Naive thymus-derived CD4-positive, alpha-beta T cell (primary cell): Measurements from ENCODE around the gene PRSS21. TPM values are rescaled to one million over a fixed set of nuclear protein-coding genes. Genes with fewer than 3 reads are reported as not detected.

Experiments
- ATAC-seq: fragments of 150-1000 bp; cut with Tn5 transposase; 2 replicates; pipeline ENCODE4 v1.10.0; 2021; ENCODE audit warnings: mild to moderate bottlenecking, moderate library complexity
- CTCF ChIA-PET: fragments of 350-600 bp; sonication (Branson Sonifier 250); formaldehyde crosslinking; loops from one replicate; lab custom pipeline; 2021; ENCODE audit warnings: antibody characterized with exemption; lab: Charles Lee
- POLR2A ChIA-PET: fragments of 350-600 bp; sonication (Branson Sonifier 250); formaldehyde crosslinking; loops from one replicate; lab custom pipeline; 2021; ENCODE audit warnings: antibody characterized with exemption, inconsistent platforms; lab: Charles Lee
- DNase-seq, 9 donors: peaks; one replicate each; pipeline versions ENCODE4 v3.0.0 to v3.0.0-alpha.2; 2020 to 2022; ENCODE audit warnings: mixed read lengths in 1 of 9
- H3K27ac ChIP-seq: one replicate; pipeline ENCODE4 v1.7.0; 2013; ENCODE audit warnings: mild to moderate bottlenecking, low read depth, low read length, moderate library complexity
- H3K27me3 ChIP-seq, 2 donors: one replicate each; pipeline ENCODE4 v1.7.0; 2013; ENCODE audit warnings: low read length in 2 of 2, mild to moderate bottlenecking in 2 of 2, moderate library complexity in 2 of 2; ENCODE audit not compliant: control insufficient read depth in 2 of 2, insufficient read depth in 2 of 2
- H3K36me3 ChIP-seq, 3 experiments: 1 replicate in 2 of 3; 2 replicates in 1 of 3; pipeline ENCODE4 v1.7.0; 2013; ENCODE audit warnings: low read length in 3 of 3, mild to moderate bottlenecking in 3 of 3, moderate library complexity in 1 of 3; ENCODE audit not compliant: insufficient read depth in 3 of 3, control insufficient read depth in 2 of 3
- H3K4me1 ChIP-seq, 2 donors: one replicate each; pipeline ENCODE4 v1.7.0; 2013; ENCODE audit warnings: low read length in 2 of 2, mild to moderate bottlenecking in 2 of 2, moderate library complexity in 1 of 2; ENCODE audit not compliant: control insufficient read depth in 2 of 2, insufficient read depth in 2 of 2
- H3K4me3 ChIP-seq: 2 replicates; pipeline ENCODE4 v1.7.0; 2013; ENCODE audit warnings: mild to moderate bottlenecking, low read length
- H3K9me3 ChIP-seq, 3 experiments: 1 replicate in 2 of 3; 2 replicates in 1 of 3; pipeline ENCODE4 v1.7.0; 2013; ENCODE audit warnings: low read length in 3 of 3; ENCODE audit not compliant: control insufficient read depth in 2 of 3
- H3K27ac Mint-ChIP-seq, 9 donors: one replicate each; pipeline ENCODE4 v1.8.0; 2020 to 2022; ENCODE audit warnings: mixed read lengths in 9 of 9, mild to moderate bottlenecking in 8 of 9, moderate library complexity in 5 of 9, inconsistent platforms in 2 of 9
- H3K27me3 Mint-ChIP-seq, 5 donors: one replicate each; pipeline ENCODE4 v1.8.0; 2021 to 2022; ENCODE audit warnings: mixed read lengths in 5 of 5, mild to moderate bottlenecking in 1 of 5
- H3K36me3 Mint-ChIP-seq, 5 donors: one replicate each; pipeline ENCODE4 v1.8.0; 2020 to 2022; ENCODE audit warnings: mixed read lengths in 5 of 5, mild to moderate bottlenecking in 3 of 5, inconsistent platforms in 1 of 5
- H3K4me1 Mint-ChIP-seq, 7 donors: one replicate each; pipeline ENCODE4 v1.8.0; 2020 to 2022; ENCODE audit warnings: mixed read lengths in 7 of 7, mild to moderate bottlenecking in 3 of 7, inconsistent platforms in 1 of 7
- H3K4me3 Mint-ChIP-seq, 10 donors: one replicate each; pipeline ENCODE4 v1.8.0; 2020 to 2022; ENCODE audit warnings: mild to moderate bottlenecking in 10 of 10, mixed read lengths in 10 of 10, moderate library complexity in 6 of 10, inconsistent platforms in 2 of 10
- H3K9me3 Mint-ChIP-seq, 11 donors: one replicate each; pipeline ENCODE4 v1.8.0; 2020 to 2022; ENCODE audit warnings: mixed read lengths in 11 of 11, mild to moderate bottlenecking in 4 of 11, inconsistent platforms in 1 of 11, moderate library complexity in 1 of 11
- intact Hi-C, 2 donors: fragments of 100-400 bp; cut with micrococcal nuclease; formaldehyde crosslinking; loops; one replicate each; pipeline ENCODE4 v1.15.1; 2023
- polyA plus RNA-seq, 2 donors: library from polyadenylated mRNA; unstranded; fragments of 300-500 nt; fragmentation: Illumina TruSeq; gene quantifications; one replicate each; pipeline ENCODE4 v1.2.3, GENCODE V29; 2021
- total RNA-seq, 6 experiments: library from RNA in 5 of 6; stranded (reverse) in 5 of 6; gene quantifications; 1 replicate in 5 of 6; 2 replicates in 1 of 6; pipeline ENCODE4 v1.2.3 and lab custom pipeline; 2021 to 2026

The PRSS21 gene
- total and polyA plus RNA-seq, 7 experiments from 2014 or later, result 1.1 to 11.2 (median 1.8) TPM; not detected in 1

DNA sequence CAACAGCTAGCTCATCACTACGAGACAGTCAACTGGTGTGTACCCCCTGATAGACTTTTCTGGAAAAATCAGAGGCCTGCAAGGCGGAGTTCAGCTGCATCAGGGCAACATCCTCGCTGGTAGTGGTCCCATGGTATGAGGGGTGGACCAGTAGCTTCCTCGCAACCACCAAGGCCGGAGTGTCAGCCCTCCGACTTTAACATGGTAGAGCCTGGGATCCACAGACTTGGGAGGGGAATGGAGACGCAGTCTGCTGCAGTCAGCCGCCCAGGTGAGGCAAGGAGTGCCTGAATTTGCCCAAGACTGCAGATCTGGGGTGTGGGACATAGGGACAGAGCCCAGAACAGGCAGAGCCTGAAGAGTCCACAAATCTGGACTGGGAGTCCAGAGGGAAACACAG, 26.5 kb downstream of the PRSS21 start:
- no peak overlapping the region for H3K27ac ChIP-seq
- no peak for DNase-seq
- Mint-ChIP-seq H3K4me1 (peaks cover under 1 to 45% (median 27%) of the 10 kb centered on the region in 7 donors), H3K27me3 (no peaks in the 10 kb centered on the region), H3K27ac (peak overlapping the region in 7 of 9 donors; percentile 41 to 85 (median 59)), H3K9me3 (peaks cover 0 to 4% (median 0%) of the 10 kb centered on the region in 11 donors), H3K4me3 (no peak overlapping the region), H3K36me3 (no peaks in the 10 kb centered on the region)
- intact Hi-C loops, result no loop called here
- CTCF ChIA-PET, result no interaction called here
- no peaks in the 10 kb centered on the region for H3K36me3 ChIP-seq
- POLR2A ChIA-PET, result interaction anchor here (0.7 kb wide), 1 partner anchor 65 kb away, joined by 3 read pairs; no protein-coding TSS in a partner anchor
- H3K9me3 ChIP-seq, result no peaks in the 10 kb centered on the region
- no peak for ATAC-seq
- H3K27me3 ChIP-seq, result no peaks in the 10 kb centered on the region
- no peak overlapping the region for H3K4me3 ChIP-seq
- H3K4me1 ChIP-seq, result peaks cover 30 to 37% of the 10 kb centered on the region in 2 donors

DNA sequence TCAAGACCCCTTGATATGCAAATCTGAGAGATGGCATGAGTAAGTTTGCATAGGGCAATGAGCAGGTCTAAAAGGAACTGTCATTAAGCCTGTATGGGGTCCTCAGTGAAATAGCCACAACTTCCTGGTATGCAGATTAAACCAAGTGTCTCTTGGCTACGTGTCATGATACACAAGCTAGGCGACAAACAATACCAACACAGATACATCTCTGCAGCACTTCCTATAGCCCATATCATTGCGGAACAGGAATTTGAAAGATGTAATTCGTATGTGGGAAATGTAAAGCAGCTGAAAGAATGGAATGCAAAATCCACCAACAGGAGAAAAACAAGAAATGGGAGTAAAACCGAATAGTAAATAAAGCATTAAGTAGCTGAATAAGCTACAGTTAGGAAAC, 28.1 kb downstream of the PRSS21 start:
- H3K9me3 ChIP-seq, result no peaks in the 10 kb centered on the region
- ChIA-PET CTCF (interaction anchor here (0.9 kb wide), 1 partner anchor 23 kb away, joined by 3 read pairs; no protein-coding TSS in a partner anchor), POLR2A (interaction anchor here (0.7 kb wide), 1 partner anchor 135 kb away, joined by 3 read pairs; the partner anchor contains the start of gene PKMYT1)
- peaks cover 0 to 4% (median 0%) of the 10 kb centered on the region in 11 donors for H3K9me3 Mint-ChIP-seq
- H3K4me1 Mint-ChIP-seq, result peaks cover 0 to 29% (median 21%) of the 10 kb centered on the region in 7 donors
- H3K27ac ChIP-seq, result no peak overlapping the region
- peak overlapping the region in 6 of 9 donors; percentile 13 to 75 (median 31) for H3K27ac Mint-ChIP-seq
- no peaks in the 10 kb centered on the region for H3K36me3 ChIP-seq
- ATAC-seq (no peak), DNase-seq (no peak)
- peaks cover 25 to 29% of the 10 kb centered on the region in 2 donors for H3K4me1 ChIP-seq
- intact Hi-C loops, result no loop called here
- no peaks in the 10 kb centered on the region for H3K27me3 ChIP-seq
- H3K36me3 Mint-ChIP-seq, result no peaks in the 10 kb centered on the region
- no peak overlapping the region for H3K4me3 Mint-ChIP-seq
- peaks cover 3 to 9% (median 5%) of the 10 kb centered on the region in 5 donors for H3K27me3 Mint-ChIP-seq
- no peak overlapping the region for H3K4me3 ChIP-seq

DNA sequence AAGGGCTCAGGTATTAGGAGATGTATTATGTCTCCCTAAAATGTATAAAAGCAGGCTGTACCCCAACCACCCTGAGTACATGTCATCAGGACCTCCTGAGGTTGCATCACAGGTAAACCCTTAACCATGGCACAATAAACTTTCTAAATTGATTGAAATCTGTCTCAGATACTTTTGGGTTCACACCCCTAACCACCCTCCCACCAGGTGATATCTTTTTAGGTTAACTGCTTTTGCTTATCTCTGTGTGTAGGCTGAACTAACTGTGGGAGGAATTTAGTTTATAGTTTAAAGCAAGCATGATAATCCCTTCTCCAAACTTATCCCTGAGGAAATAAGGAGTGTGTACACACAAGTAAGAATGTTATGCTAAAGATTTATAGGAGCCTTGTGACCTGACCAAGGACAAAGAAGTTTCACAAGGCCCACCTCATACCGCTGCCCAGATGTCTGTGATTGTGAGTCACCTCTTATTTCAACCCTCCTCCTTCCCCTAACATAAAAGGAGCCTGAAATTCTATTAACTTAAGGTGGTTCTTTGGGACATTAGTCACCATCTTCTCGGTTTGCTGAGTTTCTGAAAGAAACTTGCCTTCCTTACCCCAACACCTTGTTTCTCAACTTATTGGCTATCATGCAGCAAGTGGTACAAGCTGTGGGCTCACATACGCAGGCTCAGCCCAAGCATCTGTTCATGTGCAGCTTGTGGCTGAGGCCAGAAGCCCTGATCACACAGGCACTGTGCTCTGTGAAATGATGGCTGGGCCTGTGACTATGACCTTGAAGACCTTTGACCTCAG, 29.7 kb downstream of the PRSS21 start:
- Mint-ChIP-seq H3K36me3 (no peaks in the 10 kb centered on the region), H3K27me3 (peaks cover 3 to 9% (median 8%) of the 10 kb centered on the region in 5 donors), H3K4me1 (peaks cover 0 to 18% (median 14%) of the 10 kb centered on the region in 7 donors), H3K27ac (peak overlapping the region in 1 of 9 donors; percentile 9), H3K4me3 (no peak overlapping the region), H3K9me3 (peaks cover 0 to 4% (median 0%) of the 10 kb centered on the region in 11 donors)
- CTCF ChIA-PET, result no interaction called here
- intact Hi-C loops, result no loop called here
- DNase-seq, result no peak
- Histone ChIP-seq H3K4me3 (no peak overlapping the region), H3K9me3 (no peaks in the 10 kb centered on the region), H3K4me1 (peaks cover 11 to 17% of the 10 kb centered on the region in 2 donors), H3K36me3 (no peaks in the 10 kb centered on the region), H3K27ac (no peak overlapping the region), H3K27me3 (no peaks in the 10 kb centered on the region)
- POLR2A ChIA-PET, result no interaction called here
- peak; percentile 32 for ATAC-seq

DNA sequence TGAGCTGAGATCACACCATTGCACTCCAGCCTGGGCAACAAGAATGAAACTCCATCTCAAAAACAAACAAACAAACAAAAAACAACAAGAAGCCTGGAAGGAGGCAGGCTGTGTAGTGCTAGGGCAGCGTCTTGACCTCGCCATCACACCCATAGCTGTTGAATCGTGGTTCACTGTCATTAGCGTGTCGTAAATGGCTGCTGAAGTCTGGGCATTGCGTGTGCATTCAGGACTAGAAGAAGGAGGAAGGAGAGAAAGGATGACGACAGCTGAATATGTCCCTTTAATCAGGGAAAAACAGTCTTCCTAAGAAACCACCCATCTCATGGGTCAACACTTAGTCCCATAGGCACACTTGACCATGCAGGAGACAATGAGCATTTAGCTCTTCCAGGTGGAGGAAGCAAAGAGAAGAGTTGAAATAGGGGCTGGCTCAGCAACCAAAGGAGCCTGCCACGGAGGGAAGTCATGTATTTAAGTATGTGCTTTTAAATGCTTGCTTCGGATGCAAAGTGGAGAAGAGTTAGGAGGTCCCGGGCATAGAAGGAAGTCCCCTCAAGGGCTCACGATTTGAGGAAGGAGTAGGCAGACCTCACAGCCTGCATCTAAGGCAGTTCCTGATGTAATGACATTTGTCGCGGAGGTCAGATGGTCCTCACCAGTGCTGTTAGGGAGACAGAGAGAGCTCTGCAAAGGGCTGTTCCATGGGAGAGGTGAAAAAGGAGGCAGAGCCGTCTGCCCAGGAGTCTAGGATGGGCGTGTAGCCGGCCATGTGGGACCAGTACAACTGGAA, 32.1 kb downstream of the PRSS21 start:
- Mint-ChIP-seq H3K27ac (no peak overlapping the region), H3K9me3 (peaks cover 0 to 7% (median 2%) of the 10 kb centered on the region in 11 donors), H3K4me1 (peaks cover 0 to 10% (median 3%) of the 10 kb centered on the region in 7 donors), H3K27me3 (peaks cover 3 to 9% (median 8%) of the 10 kb centered on the region in 5 donors), H3K4me3 (peak overlapping the region in 1 of 10 donors; percentile 1), H3K36me3 (peaks cover 0 to 3% (median 0%) of the 10 kb centered on the region in 5 donors)
- Histone ChIP-seq H3K27me3 (no peaks in the 10 kb centered on the region), H3K27ac (no peak overlapping the region), H3K36me3 (no peaks in the 10 kb centered on the region), H3K9me3 (peaks cover 0 to 1% (median 0%) of the 10 kb centered on the region in 3 experiments), H3K4me1 (peaks cover 0 to 4% of the 10 kb centered on the region in 2 donors), H3K4me3 (no peak overlapping the region)
- intact Hi-C loops, result no loop called here
- no peak for ATAC-seq
- no peak for DNase-seq
- CTCF ChIA-PET, result no interaction called here
- POLR2A ChIA-PET, result no interaction called here

DNA sequence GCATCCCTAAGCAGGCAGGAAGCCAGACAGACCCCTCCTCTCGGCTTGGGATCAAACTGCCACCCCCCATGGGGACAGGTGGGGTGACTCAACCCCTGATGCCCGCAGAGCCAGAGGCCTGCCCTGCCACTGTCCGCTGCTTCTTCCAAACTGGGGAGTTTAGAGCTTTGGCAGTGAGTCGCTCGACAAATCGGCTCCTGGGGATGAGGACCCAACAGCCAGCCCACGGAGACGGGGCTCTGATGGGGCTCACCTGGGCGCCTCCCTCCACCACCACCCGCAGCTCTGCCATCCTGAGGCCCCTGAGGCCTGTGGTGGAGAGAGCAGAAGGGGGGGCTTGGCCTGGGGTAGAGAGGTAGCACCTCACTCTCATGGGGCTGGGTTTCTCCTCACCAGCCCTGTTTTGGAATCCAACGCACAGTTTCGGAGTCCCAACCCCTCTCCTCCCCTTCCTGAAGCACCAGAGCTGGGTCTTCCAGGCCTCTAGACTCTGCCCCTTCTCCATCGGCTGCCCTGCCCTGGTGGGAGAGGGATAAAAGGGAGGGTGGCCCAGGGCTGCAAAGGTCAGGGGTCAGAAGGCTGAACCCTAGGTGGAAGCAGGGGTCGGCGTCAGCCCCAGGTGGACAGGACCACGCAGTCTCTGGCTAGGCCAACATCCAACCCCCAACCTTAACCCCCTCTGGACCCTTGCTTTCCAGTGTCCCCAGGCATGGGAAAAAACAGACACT, 35.1 kb downstream of the PRSS21 start:
- ChIA-PET CTCF (no interaction called here), POLR2A (no interaction called here)
- H3K36me3 Mint-ChIP-seq, result peaks cover 0 to 9% (median 4%) of the 10 kb centered on the region in 5 donors
- ATAC-seq (no peak), DNase-seq (no peak)
- H3K27me3 Mint-ChIP-seq, result peaks cover 3 to 9% (median 8%) of the 10 kb centered on the region in 5 donors
- Histone ChIP-seq H3K9me3 (peaks cover 0 to 7% (median 0%) of the 10 kb centered on the region in 3 experiments), H3K4me3 (no peak overlapping the region), H3K27me3 (no peaks in the 10 kb centered on the region), H3K4me1 (no peaks in the 10 kb centered on the region), H3K36me3 (no peaks in the 10 kb centered on the region), H3K27ac (no peak overlapping the region)
- H3K4me3 Mint-ChIP-seq, result no peak overlapping the region
- no peak overlapping the region for H3K27ac Mint-ChIP-seq
- peaks cover 5 to 14% (median 9%) of the 10 kb centered on the region in 11 donors for H3K9me3 Mint-ChIP-seq
- H3K4me1 Mint-ChIP-seq, result peaks cover 0 to 16% (median 0%) of the 10 kb centered on the region in 7 donors
- intact Hi-C loops, result no loop called here
